Measurements from ENCODE around the gene TMOD1. TPM values are rescaled to one million over a fixed set of nuclear protein-coding genes. Genes with fewer than 3 reads are reported as not detected.

TMOD1 gene
- total and polyA plus RNA-seq, 10 of the 15 experiments (the other 5 are each of a cell fraction or from before 2014, with no cell fraction given), result 4.0 to 44.1 (median 15.4) TPM

- TF ChIP-seq, protein P1, sequence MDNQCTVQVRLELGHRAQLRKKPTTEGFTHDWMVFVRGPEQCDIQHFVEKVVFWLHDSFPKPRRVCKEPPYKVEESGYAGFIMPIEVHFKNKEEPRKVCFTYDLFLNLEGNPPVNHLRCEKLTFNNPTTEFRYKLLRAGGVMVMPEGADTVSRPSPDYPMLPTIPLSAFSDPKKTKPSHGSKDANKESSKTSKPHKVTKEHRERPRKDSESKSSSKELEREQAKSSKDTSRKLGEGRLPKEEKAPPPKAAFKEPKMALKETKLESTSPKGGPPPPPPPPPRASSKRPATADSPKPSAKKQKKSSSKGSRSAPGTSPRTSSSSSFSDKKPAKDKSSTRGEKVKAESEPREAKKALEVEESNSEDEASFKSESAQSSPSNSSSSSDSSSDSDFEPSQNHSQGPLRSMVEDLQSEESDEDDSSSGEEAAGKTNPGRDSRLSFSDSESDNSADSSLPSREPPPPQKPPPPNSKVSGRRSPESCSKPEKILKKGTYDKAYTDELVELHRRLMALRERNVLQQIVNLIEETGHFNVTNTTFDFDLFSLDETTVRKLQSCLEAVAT (IDR thresholded peaks at IDR 0.05), result peak; percentile 53; the same call in 1 of the 2 replicates
- TF ChIP-seq, protein P2, sequence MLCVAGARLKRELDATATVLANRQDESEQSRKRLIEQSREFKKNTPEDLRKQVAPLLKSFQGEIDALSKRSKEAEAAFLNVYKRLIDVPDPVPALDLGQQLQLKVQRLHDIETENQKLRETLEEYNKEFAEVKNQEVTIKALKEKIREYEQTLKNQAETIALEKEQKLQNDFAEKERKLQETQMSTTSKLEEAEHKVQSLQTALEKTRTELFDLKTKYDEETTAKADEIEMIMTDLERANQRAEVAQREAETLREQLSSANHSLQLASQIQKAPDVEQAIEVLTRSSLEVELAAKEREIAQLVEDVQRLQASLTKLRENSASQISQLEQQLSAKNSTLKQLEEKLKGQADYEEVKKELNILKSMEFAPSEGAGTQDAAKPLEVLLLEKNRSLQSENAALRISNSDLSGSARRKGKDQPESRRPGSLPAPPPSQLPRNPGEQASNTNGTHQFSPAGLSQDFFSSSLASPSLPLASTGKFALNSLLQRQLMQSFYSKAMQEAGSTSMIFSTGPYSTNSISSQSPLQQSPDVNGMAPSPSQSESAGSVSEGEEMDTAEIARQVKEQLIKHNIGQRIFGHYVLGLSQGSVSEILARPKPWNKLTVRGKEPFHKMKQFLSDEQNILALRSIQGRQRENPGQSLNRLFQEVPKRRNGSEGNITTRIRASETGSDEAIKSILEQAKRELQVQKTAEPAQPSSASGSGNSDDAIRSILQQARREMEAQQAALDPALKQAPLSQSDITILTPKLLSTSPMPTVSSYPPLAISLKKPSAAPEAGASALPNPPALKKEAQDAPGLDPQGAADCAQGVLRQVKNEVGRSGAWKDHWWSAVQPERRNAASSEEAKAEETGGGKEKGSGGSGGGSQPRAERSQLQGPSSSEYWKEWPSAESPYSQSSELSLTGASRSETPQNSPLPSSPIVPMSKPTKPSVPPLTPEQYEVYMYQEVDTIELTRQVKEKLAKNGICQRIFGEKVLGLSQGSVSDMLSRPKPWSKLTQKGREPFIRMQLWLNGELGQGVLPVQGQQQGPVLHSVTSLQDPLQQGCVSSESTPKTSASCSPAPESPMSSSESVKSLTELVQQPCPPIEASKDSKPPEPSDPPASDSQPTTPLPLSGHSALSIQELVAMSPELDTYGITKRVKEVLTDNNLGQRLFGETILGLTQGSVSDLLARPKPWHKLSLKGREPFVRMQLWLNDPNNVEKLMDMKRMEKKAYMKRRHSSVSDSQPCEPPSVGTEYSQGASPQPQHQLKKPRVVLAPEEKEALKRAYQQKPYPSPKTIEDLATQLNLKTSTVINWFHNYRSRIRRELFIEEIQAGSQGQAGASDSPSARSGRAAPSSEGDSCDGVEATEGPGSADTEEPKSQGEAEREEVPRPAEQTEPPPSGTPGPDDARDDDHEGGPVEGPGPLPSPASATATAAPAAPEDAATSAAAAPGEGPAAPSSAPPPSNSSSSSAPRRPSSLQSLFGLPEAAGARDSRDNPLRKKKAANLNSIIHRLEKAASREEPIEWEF (IDR thresholded peaks at IDR 0.05; ENCODE audit: insufficient replicate concordance, low read depth, low read length), result no peak
- no peak for TF ChIP-seq RBBP5 (conservative IDR thresholded peaks at IDR 0.05)
- peak; percentile 85 for TF ChIP-seq E2F8 (IDR thresholded peaks at IDR 0.05; ENCODE audit: low read depth, partially characterized antibody)
- TF ChIP-seq ZBTB4 (CRISPR knock-in tag; IDR thresholded peaks at IDR 0.05), result no peak
- TF ChIP-seq SRF (IDR thresholded peaks at IDR 0.05; ENCODE audit: low read depth in 2 of 2, low read length in 2 of 2), result 0 out of 4 replicates have a peak, but pooled peaks of 1 of the 2 experiments have one; percentile 31
- TF ChIP-seq YBX1 (IDR thresholded peaks at IDR 0.05), result no peak
- peak; percentile 12 for TF ChIP-seq RELA (IDR thresholded peaks at IDR 0.05; ENCODE audit: borderline replicate concordance, partially characterized antibody)
- TF ChIP-seq PML (IDR thresholded peaks at IDR 0.05; ENCODE audit: low read length), result peak; percentile 92
- no peak for TF ChIP-seq ZNF274 (IDR thresholded peaks at IDR 0.05; ENCODE audit: insufficient read depth, insufficient read length)
- peak; percentile 96 for TF ChIP-seq IKZF1 (conservative IDR thresholded peaks at IDR 0.05)
- peak; percentile 42 for TF ChIP-seq MEF2B (IDR thresholded peaks at IDR 0.05; ENCODE audit: partially characterized antibody, poor library complexity, severe bottlenecking)
- TF ChIP-seq CHD4 (IDR thresholded peaks at IDR 0.05), result no peak
- TF ChIP-seq BACH1 (IDR thresholded peaks at IDR 0.05; ENCODE audit: borderline replicate concordance), result peak; percentile 70
- peak; percentile 76 for TF ChIP-seq HCFC1 (IDR thresholded peaks at IDR 0.05; ENCODE audit: low read length)
- TF ChIP-seq IRF4 (IDR thresholded peaks at IDR 0.05; ENCODE audit: low read depth, low read length), result no peak
Measured at GRCh38 chr9:97632985-97633858, 131.8 kb downstream of the TMOD1 start, which contains the start of the genes NCBP1 and TSTD2 (continued).
